Panc1 (cell line): ENCODE data around the gene CACNA1C. TPM values are rescaled to one million over a fixed set of nuclear protein-coding genes. Genes with fewer than 3 reads are reported as not detected.

ENCODE experiments used
- ATAC-seq: fragments of 200-7000 bp; cut with Tn5 transposase; 2 replicates; pipeline ENCODE4 v1.9.1; 2020; ENCODE audit warnings: mild to moderate bottlenecking, moderate library complexity
- BruUV-seq: library from RNA; stranded (reverse); fragments of 400-500 nt; replicated peaks from 2 replicates; lab custom pipeline; 2021; lab: Mats Ljungman, UMichigan
- CTCF ChIA-PET: fragments of 300-600 bp; sonication (Branson Sonifier 250); formaldehyde crosslinking; loops from one replicate; lab custom pipeline; 2022; ENCODE audit warnings: antibody characterized with exemption; lab: Charles Lee
- POLR2A ChIA-PET: fragments of 300-600 bp; sonication (Branson Sonifier 250); formaldehyde crosslinking; loops from one replicate; lab custom pipeline; 2022; ENCODE audit warnings: antibody characterized with exemption; lab: Charles Lee
- DNase-seq: peaks from one replicate; pipeline ENCODE4 v3.0.0-alpha.2; 2010; ENCODE audit warnings: low read depth, low spot score
- H3K27ac ChIP-seq: 2 replicates; pipeline ENCODE4 v1.5.1; 2011; ENCODE audit warnings: mild to moderate bottlenecking, low read length, inconsistent platforms
- H3K27me3 ChIP-seq: fragments of 200-500 bp; sonication (Bioruptor generic); 2 replicates; pipeline ENCODE4 v1.6.0; 2014; ENCODE audit warnings: low read length, inconsistent platforms; ENCODE audit not compliant: control insufficient read depth, insufficient read depth
- H3K36me3 ChIP-seq: fragments of 200-500 bp; sonication (Bioruptor generic); 2 replicates; pipeline ENCODE4 v1.5.1; 2014; ENCODE audit warnings: inconsistent platforms, mild to moderate bottlenecking, low read length, moderate library complexity; ENCODE audit not compliant: control insufficient read depth, insufficient read depth
- H3K4me1 ChIP-seq: 2 replicates; pipeline ENCODE4 v1.5.1; 2011; ENCODE audit warnings: inconsistent platforms, mild to moderate bottlenecking, low read length, moderate library complexity; ENCODE audit not compliant: control insufficient read depth, insufficient read depth
- H3K4me3 ChIP-seq, 2 experiments: 2 replicates each; pipeline ENCODE4 v1.5.1; 2011 to 2012; ENCODE audit warnings: low read depth in 2 of 2, low read length in 2 of 2, mild to moderate bottlenecking in 2 of 2, inconsistent platforms in 1 of 2, moderate library complexity in 1 of 2
- H3K9me3 ChIP-seq: fragments of 200-500 bp; sonication (Bioruptor generic); 2 replicates; pipeline ENCODE4 v1.5.1; 2014; ENCODE audit warnings: low read depth, mild to moderate bottlenecking, inconsistent platforms, low read length, moderate library complexity; ENCODE audit not compliant: control insufficient read depth, insufficient read depth
- CTCF ChIP-seq: fragments of 450-650 bp; IDR thresholded peaks from 2 replicates; pipeline ENCODE4 v1.5.1; 2017; ENCODE audit warnings: mild to moderate bottlenecking
- POLR2AphosphoS5 ChIP-seq: IDR thresholded peaks from 2 replicates; pipeline ENCODE4 v1.6.1; 2012; ENCODE audit warnings: mild to moderate bottlenecking, low read depth, low read length, moderate library complexity
- REST ChIP-seq, 2 experiments: IDR thresholded peaks; 2 replicates each; pipeline ENCODE4 v1.6.1; 2011 to 2012; ENCODE audit warnings: low read depth in 2 of 2, control low read depth in 1 of 2, low read length in 1 of 2, mild to moderate bottlenecking in 1 of 2, moderate library complexity in 1 of 2; ENCODE audit not compliant: insufficient read depth in 1 of 2
- SIN3A ChIP-seq: IDR thresholded peaks from 2 replicates; pipeline ENCODE4 v1.6.1; 2012; ENCODE audit warnings: low read depth, mild to moderate bottlenecking, low read length, moderate library complexity, borderline replicate concordance; ENCODE audit not compliant: insufficient read depth
- TCF7L2 ChIP-seq: IDR thresholded peaks from 2 replicates; pipeline ENCODE4 v1.6.1; 2011; ENCODE audit warnings: mild to moderate bottlenecking, low read depth, low read length, inconsistent platforms
- in situ Hi-C: cut with HindIII; loops from 2 replicates; pipeline ENCODE4 v1.10.0; 2016; ENCODE audit warnings: low sequenced_read_pairs, low pct_unique_long_range_greater_than_20kb
- intact Hi-C: fragments of 100-400 bp; cut with micrococcal nuclease; formaldehyde crosslinking; loops from one replicate; pipeline ENCODE4 v1.10.0; 2022; ENCODE audit not compliant: unreplicated experiment
- total RNA-seq: library from RNA; stranded (reverse); gene quantifications from one replicate; pipeline ENCODE4 v1.2.1, GENCODE V29; 2021; ENCODE audit not compliant: unreplicated experiment

The CACNA1C gene
- total RNA-seq, 1 experiment from 2014 or later, result 0.03 TPM

DNA sequence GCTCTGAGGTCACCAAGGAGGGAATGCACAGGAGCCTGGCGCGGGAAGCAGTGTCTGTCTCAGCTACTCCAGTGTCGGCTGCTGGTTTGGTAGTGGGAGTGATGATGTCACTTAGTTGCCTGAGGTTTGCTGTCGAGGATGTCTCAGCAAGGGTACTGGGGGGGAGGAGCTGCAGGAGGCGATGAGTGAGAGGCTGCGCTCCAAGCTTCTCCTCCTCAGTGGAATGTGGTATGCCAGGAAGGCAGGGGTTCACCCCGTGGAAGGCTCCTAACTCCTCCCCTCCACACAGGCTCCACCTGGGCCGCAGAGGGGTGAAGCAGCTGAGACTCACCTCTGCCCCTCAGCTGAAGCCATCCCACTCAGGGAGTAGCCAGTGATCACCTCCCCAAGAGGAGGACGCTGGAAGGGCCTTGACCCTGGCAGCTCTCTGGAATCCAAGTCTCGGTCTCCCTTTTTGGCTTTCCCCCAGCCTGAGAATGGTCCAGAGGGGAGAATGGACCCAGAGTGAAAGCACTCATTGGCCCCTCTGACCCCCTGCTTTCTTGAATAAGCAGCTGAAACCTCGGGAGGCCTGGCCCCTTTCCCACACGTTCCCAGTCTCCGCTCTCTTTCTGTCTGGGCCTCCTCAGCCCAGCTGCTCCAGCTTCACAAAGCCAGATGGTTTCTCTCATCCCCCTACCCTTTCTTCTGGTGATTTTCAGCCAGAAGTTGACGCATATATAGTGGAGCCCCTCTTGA is 563.0 kb downstream of the CACNA1C start:
- BruUV-seq, result no TSS peak
- in situ Hi-C loops, result no loop called here
- CTCF ChIA-PET, result no interaction called here

DNA sequence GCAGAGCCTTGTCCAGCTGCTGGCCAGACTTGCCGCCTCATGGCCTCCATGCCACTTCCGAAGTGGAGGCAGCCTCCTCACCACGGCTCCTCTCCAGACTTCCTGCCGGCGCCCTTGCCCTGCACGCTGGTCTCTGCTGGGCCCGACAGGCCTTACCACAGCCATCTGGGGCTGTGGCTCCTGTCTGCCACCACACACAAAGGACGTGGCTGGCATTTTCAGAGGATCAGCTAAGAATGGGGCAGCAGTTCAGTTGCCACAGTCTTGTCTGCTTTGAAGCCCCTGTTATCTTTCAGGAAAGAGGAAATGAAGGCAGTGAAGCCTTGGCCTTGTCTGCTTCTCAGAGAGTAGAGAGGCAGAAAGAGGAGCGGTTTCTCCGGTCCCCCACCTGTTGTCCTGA is 564.0 kb downstream of the CACNA1C start:
- no peak overlapping the region for H3K4me3 ChIP-seq

More for the DNA sequence above, 563.0 kb downstream of the CACNA1C start:
- ATAC-seq (no peak), DNase-seq (no peak)
- TF ChIP-seq REST (IDR thresholded peaks at IDR 0.05; ENCODE audit: insufficient read depth in 1 of 2, low read depth in 2 of 2, low read length in 1 of 2), result no peak
- Histone ChIP-seq H3K4me3 (no peak overlapping the region), H3K9me3 (no peaks in the 10 kb centered on the region), H3K4me1 (no peaks in the 10 kb centered on the region), H3K36me3 (no peaks in the 10 kb centered on the region), H3K27me3 (no peaks in the 10 kb centered on the region), H3K27ac (no peak overlapping the region)
- intact Hi-C loops, result no loop called here
- POLR2A ChIA-PET, result no interaction called here

More for the DNA sequence above, 564.0 kb downstream of the CACNA1C start:
- DNase-seq, result no peak
- Histone ChIP-seq H3K9me3 (no peaks in the 10 kb centered on the region), H3K27ac (no peak overlapping the region), H3K36me3 (no peaks in the 10 kb centered on the region), H3K4me1 (no peaks in the 10 kb centered on the region), H3K27me3 (no peaks in the 10 kb centered on the region)
- no TSS peak for BruUV-seq
- ChIA-PET POLR2A (no interaction called here), CTCF (interaction anchor here (0.6 kb wide), 1 partner anchor 9 kb away, joined by 10 read pairs; no protein-coding TSS in a partner anchor)
- intact Hi-C loops, result no loop called here
- ATAC-seq, result no peak
- in situ Hi-C loops, result no loop called here
- TF ChIP-seq TCF7L2, result no peak
- no peak for TF ChIP-seq POLR2AphosphoS5
- no peak for TF ChIP-seq CTCF
- no peak for TF ChIP-seq REST (IDR thresholded peaks at IDR 0.05; ENCODE audit: insufficient read depth in 1 of 2, low read depth in 2 of 2, low read length in 1 of 2)
- TF ChIP-seq SIN3A, result no peak
